ENCODE measurements around the gene SEC24D.

SEC24D gene

DNA sequence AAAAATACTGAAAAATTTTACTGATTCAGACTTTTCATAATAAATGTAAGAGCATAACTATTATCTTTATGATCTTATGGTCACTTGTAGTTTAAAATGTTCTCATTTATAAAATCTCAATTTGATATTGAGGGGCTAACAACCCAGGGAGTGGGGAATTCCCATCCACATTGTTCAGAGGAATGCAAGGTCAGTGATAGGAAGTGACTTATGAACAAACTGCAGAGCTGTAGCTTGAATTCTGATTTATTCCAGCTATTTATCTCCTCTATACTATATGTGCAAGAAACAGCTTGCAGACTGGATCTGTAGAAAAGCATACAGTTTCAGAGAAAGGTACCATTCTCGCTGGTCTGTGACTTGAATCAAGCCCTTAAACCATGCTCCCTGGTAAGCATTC is 61.6 kb downstream of the SEC24D start:
- no peak for DNase-seq (ENCODE audit: low read depth)

DNA sequence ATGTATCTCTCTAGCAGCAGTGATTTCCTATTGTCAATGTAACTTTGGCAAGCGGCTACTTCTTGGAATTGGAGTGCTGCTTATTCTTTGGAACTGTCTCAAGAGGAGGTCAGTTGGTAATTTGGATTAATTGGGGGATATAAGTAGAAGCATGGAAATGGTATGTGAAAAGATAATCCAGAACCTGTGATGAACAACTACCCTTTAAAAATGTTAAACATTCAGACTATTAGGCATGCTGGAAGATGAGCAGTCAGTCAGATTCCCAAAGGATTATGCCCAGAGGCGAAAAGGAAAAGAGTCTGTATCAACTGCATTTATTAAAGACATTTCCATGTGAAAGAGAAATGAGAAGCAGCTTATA is 62.5 kb downstream of the SEC24D start:
- DNase-seq (ENCODE audit: low read depth): no peak

DNA sequence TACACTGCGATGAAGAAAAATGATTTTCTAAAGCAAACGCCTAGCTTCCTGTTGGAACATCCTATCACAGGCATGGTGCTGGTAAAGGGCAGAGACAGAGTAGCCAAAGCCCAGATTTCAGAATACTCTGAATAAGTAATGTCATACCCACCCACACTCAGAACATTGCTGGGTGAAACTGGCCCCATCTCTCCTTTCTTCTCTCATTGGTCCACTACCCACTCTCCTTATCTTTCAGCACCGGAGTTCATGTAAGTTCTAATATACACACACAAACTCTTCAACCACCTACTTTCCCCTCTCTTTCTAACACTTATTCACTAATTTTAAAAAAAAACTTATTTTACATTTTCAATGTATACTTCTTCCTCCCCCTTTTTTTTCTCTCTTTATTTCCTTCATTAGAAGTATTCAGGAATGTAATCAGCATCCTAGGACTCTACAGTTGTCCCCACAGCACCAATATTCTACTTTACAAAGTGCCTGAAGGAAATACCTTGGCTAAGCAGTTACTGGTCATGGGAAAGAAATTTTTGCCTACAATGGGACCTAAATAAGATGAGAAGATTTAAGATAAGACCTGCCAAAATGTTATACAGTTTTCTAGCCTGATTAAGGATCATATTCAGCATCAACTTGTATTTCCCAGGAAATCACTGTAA is 63.0 kb downstream of the SEC24D start:
- no peak for DNase-seq (ENCODE audit: low read depth)

DNA sequence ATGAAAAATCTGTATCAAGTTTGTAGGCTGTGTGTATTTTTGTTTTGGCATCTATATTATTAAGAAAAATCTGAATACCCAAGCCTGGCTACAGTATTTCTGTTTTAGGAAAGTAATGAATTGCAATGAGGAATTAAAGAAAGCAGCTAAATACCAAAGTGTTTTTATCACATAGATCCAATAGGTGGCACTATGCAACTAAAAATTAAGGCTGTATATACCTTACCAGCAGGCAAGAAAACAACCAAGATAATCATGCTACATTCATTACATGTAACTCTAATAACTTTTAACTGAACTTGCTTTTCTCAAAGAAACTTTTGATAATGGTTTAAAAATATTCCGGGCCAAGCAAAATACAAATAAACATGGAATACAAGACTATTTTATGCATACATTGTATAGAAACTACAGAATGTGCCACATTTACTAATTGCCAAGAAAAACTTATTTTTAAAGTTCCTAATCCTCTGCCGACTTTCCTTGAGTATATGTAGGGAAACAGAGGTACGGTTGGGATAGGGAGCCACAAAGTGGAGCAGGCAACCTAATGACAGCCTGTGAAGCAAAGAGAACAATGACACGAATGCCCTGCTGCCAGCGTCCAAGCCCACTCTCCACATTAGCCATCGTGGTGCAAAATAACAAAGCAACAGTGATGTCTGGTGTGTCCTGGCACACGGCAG is 63.7 kb downstream of the SEC24D start:
- DNase-seq (ENCODE audit: low read depth): no peak

DNA sequence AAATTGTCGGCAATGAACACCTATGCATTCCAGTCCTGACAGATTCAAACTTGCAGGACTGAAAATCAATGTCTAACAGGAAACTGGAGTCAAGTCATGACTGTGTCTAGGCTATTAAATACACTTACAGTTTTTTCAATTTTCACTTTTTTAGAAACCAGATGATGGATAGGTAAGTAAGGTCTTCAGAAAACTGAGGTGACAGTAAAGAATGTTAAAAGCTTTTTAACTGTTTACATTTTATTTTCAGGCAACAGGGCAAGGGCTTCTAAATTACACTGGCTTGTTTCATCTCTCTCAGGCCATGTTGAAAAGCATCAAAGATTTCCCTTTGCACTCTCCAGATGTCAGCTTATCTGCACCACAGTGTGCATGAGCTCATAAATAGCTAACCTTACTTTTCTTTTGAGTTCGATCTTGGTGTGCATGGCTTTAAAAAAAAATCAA is 65.2 kb downstream of the SEC24D start:
- no peak for DNase-seq (ENCODE audit: low read depth)

DNA sequence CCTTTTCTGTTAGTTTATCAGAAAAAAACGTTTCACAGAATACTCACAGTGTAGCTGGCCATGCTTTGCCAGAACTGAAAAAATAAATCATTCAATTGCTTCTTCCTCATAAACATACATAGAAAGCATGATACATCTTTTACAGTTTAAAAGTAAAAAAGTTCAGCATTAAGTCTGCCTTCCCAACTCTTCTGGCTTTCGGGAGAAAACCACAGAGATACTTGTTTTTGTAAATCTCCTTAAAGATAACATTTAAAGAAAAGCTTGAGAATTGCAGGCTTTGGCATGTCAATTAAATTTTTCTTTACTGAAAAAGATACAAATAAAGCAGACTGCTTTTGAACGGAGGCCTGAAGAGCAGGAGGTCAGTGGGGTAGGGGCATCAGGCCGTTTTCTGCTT is 66.8 kb downstream of the SEC24D start:
- DNase-seq (ENCODE audit: low read depth): no peak

DNA sequence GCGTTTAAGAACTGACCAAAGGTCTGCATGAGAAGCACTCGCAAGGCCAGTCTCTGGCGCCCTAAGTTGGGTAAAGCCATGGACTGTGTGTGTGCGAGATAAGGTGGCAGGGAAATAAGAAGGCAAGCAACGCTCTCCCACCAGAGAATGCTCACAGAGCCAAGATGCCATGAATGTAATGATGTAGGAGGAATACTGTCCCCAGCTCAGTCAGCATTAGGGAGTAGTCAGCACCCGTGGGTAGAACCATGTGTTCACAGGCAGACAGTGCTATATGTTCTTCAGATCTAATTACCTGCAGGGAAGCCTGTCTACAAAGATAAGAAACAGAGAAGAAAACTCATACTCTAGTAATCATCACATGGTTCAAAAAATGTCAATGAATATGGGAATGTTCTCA is 68.8 kb downstream of the SEC24D start:
- no peak for DNase-seq (ENCODE audit: low read depth)

DNA sequence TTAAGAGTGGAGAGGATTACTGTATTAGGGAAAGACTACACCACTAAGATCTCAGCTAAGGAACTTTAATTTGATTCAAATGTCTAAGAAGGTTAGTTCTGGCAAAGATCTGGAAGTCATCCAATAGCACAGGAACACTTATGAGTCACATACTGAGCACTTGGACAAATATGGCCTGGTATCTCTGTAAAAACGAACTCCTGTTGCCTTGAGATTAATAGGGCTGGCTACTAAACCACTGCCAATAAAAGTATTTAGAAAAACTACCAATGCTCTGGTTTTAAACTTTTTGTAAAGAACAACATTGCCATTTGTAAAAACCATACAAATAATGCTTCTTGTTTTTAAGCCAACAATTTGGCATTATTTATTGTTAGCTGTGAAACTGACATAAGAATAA is 70.5 kb downstream of the SEC24D start:
- DNase-seq (ENCODE audit: low read depth): no peak

DNA sequence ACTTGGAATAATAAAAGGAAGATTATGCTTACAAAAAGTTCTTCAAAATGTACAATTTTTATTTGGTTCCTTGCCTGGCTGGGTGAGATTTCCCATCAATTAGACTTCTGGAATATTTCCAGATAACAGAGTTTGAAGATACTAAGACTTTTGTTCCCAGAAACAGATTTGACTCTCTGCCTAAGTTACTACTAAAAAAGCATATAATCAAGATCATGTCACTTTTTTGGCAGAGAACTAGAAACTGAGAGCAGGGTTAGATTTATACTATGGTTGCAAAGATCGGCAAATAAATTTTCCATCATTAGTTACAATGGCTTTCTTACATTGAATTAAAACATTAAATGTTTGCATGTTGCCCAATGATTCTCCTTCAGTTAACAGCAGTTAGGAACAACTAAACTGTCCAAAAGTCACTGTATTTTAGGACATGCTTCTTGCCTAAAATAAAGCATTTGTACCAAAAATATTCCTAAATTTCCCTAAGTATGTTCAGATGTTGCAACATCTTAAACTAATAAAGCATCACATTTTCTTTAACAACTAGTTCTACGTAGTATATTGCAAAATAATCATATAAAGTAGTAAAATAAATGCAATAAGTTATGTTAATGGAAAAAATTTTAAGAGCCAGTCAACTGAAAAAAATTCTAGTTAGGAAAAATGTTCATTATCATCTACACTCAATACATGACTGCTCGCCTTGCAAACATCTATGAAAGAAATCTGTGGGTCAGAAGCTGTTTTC is 73.0 kb downstream of the SEC24D start:
- DNase-seq (ENCODE audit: low read depth): no peak

DNA sequence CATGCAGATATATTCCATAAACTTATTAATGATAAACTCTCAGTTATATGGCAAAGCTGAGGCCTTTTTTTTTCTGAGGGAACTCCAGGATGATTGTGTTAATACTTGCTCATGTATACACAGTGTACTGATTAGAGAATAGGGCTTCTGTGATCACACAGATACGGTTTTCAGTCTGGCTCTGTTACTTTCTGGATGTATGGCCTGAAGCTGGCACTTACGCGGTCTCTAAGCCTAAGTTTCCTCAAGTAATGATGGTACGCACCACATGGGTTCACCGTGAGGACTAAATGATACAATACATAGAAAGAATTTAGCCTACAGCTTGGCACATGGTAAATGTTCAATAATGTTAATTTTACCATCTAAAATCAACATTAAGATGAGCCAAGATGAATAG is 73.8 kb downstream of the SEC24D start:
- no peak for DNase-seq (ENCODE audit: low read depth)

DNA sequence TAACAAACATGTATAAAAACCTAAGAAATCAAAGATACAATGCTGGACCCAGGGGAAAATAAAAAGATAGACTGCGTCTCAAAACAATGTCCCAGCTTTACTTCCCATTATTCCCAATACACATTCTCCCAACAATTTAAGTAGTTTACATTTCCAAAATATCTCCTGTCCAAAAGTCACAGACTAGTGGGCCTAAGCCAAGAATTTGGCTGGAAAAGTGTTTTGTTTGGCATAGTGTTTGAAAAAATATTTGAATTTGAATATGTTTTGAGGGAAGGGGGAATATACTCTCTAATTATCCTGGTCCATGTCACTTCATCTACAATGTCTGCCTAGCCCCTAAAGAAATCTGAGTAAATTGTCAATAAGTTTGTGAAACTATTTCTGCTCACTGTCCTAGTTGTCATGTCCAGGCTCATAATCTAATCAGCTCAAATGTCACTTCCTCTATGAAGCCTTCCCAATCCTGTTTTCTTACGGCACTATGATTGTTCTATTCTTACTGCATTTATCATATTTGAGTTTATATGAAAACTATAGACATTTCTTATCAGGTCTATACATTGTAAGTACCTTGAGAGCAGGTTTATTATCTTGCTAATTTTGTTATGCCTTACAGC is 74.4 kb downstream of the SEC24D start:
- DNase-seq (ENCODE audit: low read depth): no peak

DNA sequence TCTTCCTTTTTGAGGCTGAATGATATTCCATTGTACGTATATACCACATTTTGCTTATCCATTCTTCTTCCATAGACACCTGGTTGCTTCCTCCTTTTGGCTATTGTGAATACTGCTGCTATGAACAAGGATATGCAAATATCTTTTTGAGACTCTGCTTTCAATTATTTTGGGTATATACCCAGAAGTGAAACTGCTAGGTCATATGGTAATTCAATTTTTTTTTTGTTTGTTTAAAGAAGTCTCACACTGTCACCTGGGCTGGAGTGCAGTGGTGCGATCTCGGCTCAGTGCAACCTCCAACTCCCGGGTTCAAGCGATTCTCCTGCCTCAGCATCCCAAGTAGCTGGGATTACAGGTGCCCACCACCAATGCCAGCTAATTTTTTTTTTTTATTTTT is 75.4 kb downstream of the SEC24D start:
- no peak for DNase-seq (ENCODE audit: low read depth)

DNA sequence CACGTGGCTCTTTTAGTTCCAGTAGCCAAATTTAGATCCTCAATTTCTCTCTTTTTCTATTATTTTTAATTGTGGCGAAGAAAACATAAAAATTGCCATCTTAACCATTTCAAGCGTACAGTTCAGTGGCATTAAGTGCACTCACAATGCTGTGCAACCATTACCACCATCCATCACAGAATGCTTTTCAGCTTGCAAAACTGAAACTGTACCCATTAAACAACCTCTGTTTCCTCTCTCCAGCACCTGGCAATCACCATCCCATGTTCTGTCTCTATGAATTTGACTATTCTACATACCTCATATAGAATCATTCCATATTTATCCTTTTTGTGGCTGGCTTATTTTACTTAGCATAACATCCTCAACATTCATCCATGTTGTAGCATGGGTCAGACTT is 75.8 kb downstream of the SEC24D start:
- DNase-seq (ENCODE audit: low read depth): no peak

DNA sequence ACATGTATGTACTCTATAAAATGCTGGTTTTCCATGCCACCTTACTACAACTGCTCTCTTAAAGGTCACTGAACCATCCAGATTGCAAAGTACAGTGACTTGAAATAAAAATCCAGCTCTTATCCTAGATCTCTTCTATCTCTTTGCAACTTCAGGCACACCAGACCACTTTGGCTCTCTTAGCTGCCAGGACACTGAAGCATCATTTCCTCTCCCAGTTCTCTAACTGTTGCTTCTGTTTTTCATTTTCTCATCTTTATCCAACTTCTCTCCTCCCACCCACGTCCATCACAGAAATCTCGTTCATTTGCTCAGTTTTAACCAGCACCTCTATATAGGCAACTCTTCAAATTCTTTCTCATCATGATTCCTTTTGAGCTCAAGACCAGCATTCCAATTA is 76.4 kb downstream of the SEC24D start:
- no peak for DNase-seq (ENCODE audit: low read depth)

DNA sequence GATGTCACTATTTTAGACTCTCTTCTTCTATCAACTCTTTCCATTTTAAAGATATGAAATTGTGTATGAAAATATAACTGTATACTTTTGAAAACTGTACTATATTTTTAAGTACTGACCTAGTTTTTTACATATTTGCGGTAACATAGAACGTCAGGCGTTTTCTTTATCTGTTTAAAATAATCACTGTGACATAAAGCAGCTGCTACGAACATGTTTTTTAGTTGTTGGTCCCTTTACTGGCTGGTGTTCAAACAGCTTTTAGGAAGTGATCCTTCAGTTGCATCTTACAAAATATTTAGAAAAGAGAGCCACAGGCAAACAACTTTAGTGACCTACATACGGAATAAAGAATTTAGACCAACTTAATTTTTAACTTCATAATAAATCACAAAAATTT is 77.6 kb downstream of the SEC24D start:
- no peak for DNase-seq (ENCODE audit: low read depth)

DNA sequence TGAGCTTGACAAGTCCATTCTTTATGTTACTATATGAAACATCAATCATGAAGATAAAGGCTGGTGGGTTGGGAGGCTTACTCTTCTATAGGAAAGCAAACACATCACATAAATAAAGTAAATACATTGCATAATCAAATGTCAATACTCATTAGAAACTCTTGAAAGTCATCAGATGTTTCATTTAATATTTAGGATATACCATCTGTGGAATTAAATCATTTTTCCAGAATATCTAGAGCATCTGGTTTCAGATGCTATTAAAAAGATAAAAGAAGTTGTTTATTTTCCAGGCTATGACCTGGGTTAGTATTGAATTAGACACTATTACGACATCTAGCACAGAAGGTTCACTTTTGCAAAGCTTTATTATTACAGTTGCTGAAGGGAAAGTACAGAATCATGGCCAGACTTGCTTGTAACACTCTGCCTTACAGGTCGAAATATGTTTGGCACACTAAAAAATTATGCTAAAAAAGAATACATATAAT is 78.1 kb downstream of the SEC24D start:
- no peak for DNase-seq (ENCODE audit: low read depth)

DNA sequence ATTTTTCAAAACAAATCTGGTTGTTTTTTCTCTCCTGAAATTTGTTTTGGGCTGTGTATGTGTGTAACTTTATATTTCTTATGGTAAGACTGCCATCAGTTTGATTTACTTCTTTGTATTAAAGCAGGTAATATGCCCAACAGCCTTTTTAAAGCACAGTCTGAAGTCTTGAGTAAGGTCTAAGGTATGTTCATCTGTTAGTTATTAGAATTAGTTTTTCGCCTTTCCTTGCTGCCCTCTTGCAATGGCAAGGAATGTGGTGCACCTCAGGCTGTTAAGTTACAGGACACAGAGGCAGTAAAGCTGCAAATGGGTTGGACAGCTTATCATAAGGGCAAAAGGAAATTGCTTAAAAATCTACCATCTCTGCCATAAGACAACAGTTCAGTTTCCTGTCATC is 79.0 kb downstream of the SEC24D start:
- no peak for DNase-seq (ENCODE audit: low read depth)

DNA sequence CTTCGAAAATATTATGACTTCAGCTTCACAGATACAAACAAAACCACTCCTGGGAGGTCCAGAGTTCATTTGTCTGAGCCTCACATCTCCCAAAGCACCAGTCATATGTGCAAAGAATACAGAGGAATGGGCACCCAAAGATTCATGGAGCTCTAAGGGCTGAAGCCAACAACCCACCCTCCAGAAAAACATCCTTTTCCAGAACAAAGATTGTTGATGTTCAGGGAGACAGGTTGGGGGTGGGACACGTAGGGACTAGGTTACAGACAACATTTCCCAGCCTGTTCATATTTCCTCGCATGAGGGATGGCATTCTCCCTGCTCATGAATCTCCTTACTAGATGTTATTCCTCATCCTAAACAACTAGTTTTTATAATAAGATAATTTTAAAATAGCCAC is 79.5 kb downstream of the SEC24D start:
- no peak for DNase-seq (ENCODE audit: low read depth)

DNA sequence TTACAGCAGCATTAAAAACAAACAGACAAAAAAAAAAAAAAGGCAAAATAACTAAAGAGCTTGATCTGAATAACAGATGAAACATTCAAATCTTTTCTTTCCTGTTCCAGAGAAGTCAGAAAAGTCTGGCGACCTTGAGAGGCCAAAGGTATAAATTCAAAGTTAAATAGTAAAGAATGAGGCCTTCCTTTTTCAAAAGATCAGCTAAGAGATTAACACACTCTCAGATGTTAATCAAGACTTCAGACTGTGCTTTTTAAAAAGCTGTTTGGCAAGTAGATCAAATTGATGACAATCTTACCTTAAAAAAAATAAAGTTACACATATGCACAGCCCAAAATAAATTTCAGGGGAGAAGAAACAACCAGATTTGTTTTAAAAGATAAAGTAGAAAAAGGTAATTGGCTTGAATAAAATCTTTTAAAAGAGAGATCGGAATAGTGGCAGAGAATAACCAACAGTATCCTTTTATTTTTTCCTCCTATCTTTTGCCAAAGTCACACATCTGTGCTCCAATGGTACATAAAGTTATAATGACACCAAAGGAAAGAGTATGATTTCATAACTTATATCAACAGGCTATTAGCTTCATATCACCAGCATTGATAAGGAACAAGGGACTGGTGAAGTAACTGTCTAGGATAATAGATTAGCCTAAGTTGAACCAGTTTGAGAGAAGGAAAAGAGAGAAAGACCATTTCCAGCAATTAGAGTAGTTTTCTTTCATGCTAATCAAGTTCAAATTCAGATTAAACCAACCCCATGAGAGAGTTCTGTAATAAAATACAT is 80.3 kb downstream of the SEC24D start:
- no peak for DNase-seq (ENCODE audit: low read depth)

DNA sequence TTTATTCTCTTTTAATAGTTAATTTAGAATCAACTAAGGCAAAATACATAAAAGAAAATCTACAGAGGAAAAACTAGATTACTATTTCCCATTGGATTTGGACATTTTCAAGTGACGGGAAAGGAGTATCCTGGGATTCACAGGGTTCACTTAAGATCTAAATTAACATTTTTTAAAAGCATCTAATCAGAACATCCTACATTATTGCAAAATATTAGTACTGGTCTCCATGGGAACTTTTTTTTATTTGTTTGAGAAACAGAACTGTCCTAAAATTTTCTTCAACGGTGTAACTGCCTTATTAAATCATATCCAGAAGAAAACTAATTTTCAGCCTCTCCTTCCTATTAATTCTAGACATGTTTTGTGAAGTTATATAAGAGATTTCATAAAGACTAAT is 81.0 kb downstream of the SEC24D start:
- DNase-seq (ENCODE audit: low read depth): no peak

DNA sequence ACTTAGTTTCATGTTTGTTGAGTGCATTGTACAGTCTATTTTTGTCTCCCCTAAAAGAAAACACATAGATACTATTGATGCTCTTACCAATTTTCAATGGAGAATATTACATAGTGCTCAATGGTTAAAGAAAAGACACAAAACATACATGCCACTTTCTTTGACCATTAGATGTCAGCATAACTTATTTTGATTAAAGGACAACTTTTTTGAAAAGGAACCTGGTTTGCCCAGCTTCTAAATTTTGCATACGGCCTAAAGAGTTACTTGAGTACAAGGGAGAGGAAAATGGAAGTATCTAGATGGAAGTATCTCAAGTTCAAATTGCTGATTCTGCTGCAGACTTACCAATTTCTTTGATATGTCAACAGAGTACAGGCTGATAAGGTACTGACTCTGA is 82.2 kb downstream of the SEC24D start:
- no peak for DNase-seq (ENCODE audit: low read depth)

DNA sequence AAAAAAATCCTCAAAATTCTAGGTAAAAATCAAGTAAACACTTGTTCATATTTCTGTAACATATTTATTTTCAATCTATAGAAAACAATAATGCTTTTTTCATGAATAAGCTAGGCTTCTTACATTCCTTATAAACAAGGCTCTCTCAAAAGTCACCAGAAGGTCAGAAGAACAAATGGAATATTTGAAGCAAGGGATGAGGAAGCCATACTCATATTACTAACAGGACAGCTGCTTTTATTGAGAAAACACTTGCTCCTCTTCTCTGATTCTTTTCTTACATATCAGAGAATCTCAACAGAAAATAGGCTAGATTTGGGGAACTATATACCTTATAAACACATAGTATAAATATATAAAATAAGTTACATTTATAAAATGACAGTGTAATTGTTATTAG is 82.8 kb downstream of the SEC24D start:
- DNase-seq (ENCODE audit: low read depth): no peak
